M059J (cell line): ENCODE measurements around the gene TRMT10C. TPM values are rescaled to one million over a fixed set of nuclear protein-coding genes. Genes with fewer than 3 reads are reported as not detected.

ENCODE experiments used
- total RNA-seq: library from RNA; depleted of rRNA; stranded (reverse); fragments of >200 nt; shearing (Covaris generic); gene quantifications from 2 replicates; pipeline ENCODE4 v1.2.3, GENCODE V29; 2014; rRNA removed

TRMT10C gene
- total RNA-seq, 1 experiment from 2014 or later = 53.6 TPM

Other genes with a start within 250 kb of the TRMT10C start
- gene IMPG2, start 241.3 kb upstream of the TRMT10C start, total RNA-seq = under 0.01 TPM in 2 replicates
- gene SENP7, start 48.7 kb upstream of the TRMT10C start, total RNA-seq = 7.8 and 8.6 TPM in 2 replicates
- gene PCNP, start 12.3 kb downstream of the TRMT10C start, total RNA-seq = 107 and 131 TPM in 2 replicates
- 15.6 and 24.8 TPM in 2 replicates for gene ZBTB11, start 115.3 kb downstream of the TRMT10C start, total RNA-seq
- gene RPL24, start 124.8 kb downstream of the TRMT10C start, total RNA-seq = 1,314 and 1,490 TPM in 2 replicates
- 19.2 and 28.7 TPM in 2 replicates for gene CEP97, start 162.7 kb downstream of the TRMT10C start, total RNA-seq
- gene NXPE3, start 217.3 kb downstream of the TRMT10C start, total RNA-seq = 17.9 and 19.2 TPM in 2 replicates